ENCODE measurements around the gene SMYD3.
A peak's percentile ranks its signal among the peaks of the same experiment; 100 is the strongest.

Gene SMYD3

GRCh38 chr1:246113555-246114095 lies 393.5 kb downstream of the SMYD3 start:
- Histone ChIP-seq H3K36me3 (ENCODE audit: control insufficient read depth in 1 of 2, insufficient read depth in 2 of 2, low read depth in 1 of 2, low read length in 2 of 2) (no peaks in the 10 kb centered on the region), H3K4me1 (ENCODE audit: control insufficient read depth, insufficient read depth, low read depth, low read length) (peaks cover 4% of the 10 kb centered on the region), H4K91ac (ENCODE audit: low read length) (peak overlapping the region; percentile 50), H2BK12ac (ENCODE audit: low read length in 2 of 2) (peak overlapping the region in 1 of 2 experiments; percentile 7), H3K9me3 (ENCODE audit: control insufficient read depth, low read length) (no peaks in the 10 kb centered on the region), H3K9ac (ENCODE audit: low read length) (no peak overlapping the region), H2AFZ (ENCODE audit: low read depth, low read length) (no peak overlapping the region), H3K27ac (ENCODE audit: low read length, poor library complexity, severe bottlenecking) (no peak overlapping the region), H3K79me1 (replicated peaks; ENCODE audit: low read length, poor library complexity, severe bottlenecking) (peaks cover 1% of the 10 kb centered on the region), H4K8ac (ENCODE audit: low read length) (no peak overlapping the region), H3K18ac (ENCODE audit: low read depth in 1 of 2, low read length in 2 of 2) (peak overlapping the region; percentile 14 to 77), H2BK120ac (ENCODE audit: low read depth, low read length) (peak overlapping the region; percentile 34), H2AK5ac (ENCODE audit: low read length, severe bottlenecking) (no peak overlapping the region), H3K14ac (ENCODE audit: low read length in 2 of 2) (no peak overlapping the region), H3K4ac (ENCODE audit: low read depth in 1 of 2, low read length in 2 of 2) (peak overlapping the region in 1 of 2 experiments; percentile 13), H2BK5ac (ENCODE audit: low read depth, low read length, poor library complexity, severe bottlenecking) (no peak overlapping the region), H3K4me2 (ENCODE audit: low read length, poor library complexity, severe bottlenecking) (no peak overlapping the region), H3K27me3 (ENCODE audit: control insufficient read depth in 1 of 2, insufficient read depth in 1 of 2, low read length in 2 of 2) (no peaks in the 10 kb centered on the region), H2BK15ac (ENCODE audit: low read depth, poor library complexity, severe bottlenecking) (no peak overlapping the region), H3K4me3 (ENCODE audit: insufficient read depth in 1 of 2, low read depth in 1 of 2, low read length in 2 of 2) (no peak overlapping the region), H3K23ac (ENCODE audit: low read length in 2 of 2) (peak overlapping the region in 1 of 2 experiments; percentile 27)
- DNase-seq, result peak; percentile 65
- 48% methylated on average over 8 of the region's 8 CpGs for WGBS

- Histone ChIP-seq H3K4ac (ENCODE audit: low read depth in 1 of 2, low read length in 2 of 2) (peak overlapping the region in 1 of 2 experiments; percentile 9), H2BK15ac (ENCODE audit: low read depth, poor library complexity, severe bottlenecking) (no peak overlapping the region), H3K4me2 (ENCODE audit: low read length, poor library complexity, severe bottlenecking) (no peak overlapping the region), H3K9ac (ENCODE audit: low read length) (no peak overlapping the region), H3K4me3 (ENCODE audit: insufficient read depth in 1 of 2, low read depth in 1 of 2, low read length in 2 of 2) (no peak overlapping the region), H2AFZ (ENCODE audit: low read depth, low read length) (no peak overlapping the region), H2BK5ac (ENCODE audit: low read depth, low read length, poor library complexity, severe bottlenecking) (no peak overlapping the region), H2BK120ac (ENCODE audit: low read depth, low read length) (peak overlapping the region; percentile 69), H3K23ac (ENCODE audit: low read length in 2 of 2) (no peak overlapping the region), H3K18ac (ENCODE audit: low read depth in 1 of 2, low read length in 2 of 2) (peak overlapping the region in 1 of 2 experiments; percentile 67), H3K27me3 (ENCODE audit: control insufficient read depth in 1 of 2, insufficient read depth in 1 of 2, low read length in 2 of 2) (no peaks in the 10 kb centered on the region), H4K91ac (ENCODE audit: low read length) (peak overlapping the region; percentile 65), H3K4me1 (ENCODE audit: control insufficient read depth, insufficient read depth, low read depth, low read length) (peaks cover 3% of the 10 kb centered on the region), H2BK12ac (ENCODE audit: low read length in 2 of 2) (peak overlapping the region; percentile 2 to 93), H2AK5ac (ENCODE audit: low read length, severe bottlenecking) (no peak overlapping the region), H3K36me3 (ENCODE audit: control insufficient read depth in 1 of 2, insufficient read depth in 2 of 2, low read depth in 1 of 2, low read length in 2 of 2) (no peaks in the 10 kb centered on the region), H3K9me3 (ENCODE audit: control insufficient read depth, low read length) (no peaks in the 10 kb centered on the region), H4K8ac (ENCODE audit: low read length) (no peak overlapping the region), H3K79me1 (replicated peaks; ENCODE audit: low read length, poor library complexity, severe bottlenecking) (peaks cover 1% of the 10 kb centered on the region), H3K27ac (ENCODE audit: low read length, poor library complexity, severe bottlenecking) (no peak overlapping the region), H3K14ac (ENCODE audit: low read length in 2 of 2) (no peak overlapping the region)
- no peak for DNase-seq
- WGBS, result 76% methylated on average over 3 of the region's 3 CpGs
These were observed 395.5 kb downstream of the SMYD3 start for GRCh38 chr1:246111570-246111969.

- no peak overlapping the region for H2AFZ ChIP-seq (ENCODE audit: low read depth, low read length)
- WGBS, result 23% methylated on average over 11 of the region's 13 CpGs
- H3K9me3 ChIP-seq (ENCODE audit: control insufficient read depth, low read length), result no peaks in the 10 kb centered on the region
- H3K36me3 ChIP-seq (ENCODE audit: control insufficient read depth in 1 of 2, insufficient read depth in 2 of 2, low read depth in 1 of 2, low read length in 2 of 2), result no peaks in the 10 kb centered on the region
- H3K9ac ChIP-seq (ENCODE audit: low read length), result no peak overlapping the region
- no peak overlapping the region for H3K14ac ChIP-seq (ENCODE audit: low read length in 2 of 2)
- H2BK5ac ChIP-seq (ENCODE audit: low read depth, low read length, poor library complexity, severe bottlenecking), result no peak overlapping the region
- no peak overlapping the region for H3K23ac ChIP-seq (ENCODE audit: low read length in 2 of 2)
- peak overlapping the region; percentile 13 to 86 for H3K18ac ChIP-seq (ENCODE audit: low read depth in 1 of 2, low read length in 2 of 2)
- peak overlapping the region; percentile 93 for H4K8ac ChIP-seq (ENCODE audit: low read length)
- peak; percentile 95 for DNase-seq
- H2BK12ac ChIP-seq (ENCODE audit: low read length in 2 of 2), result peak overlapping the region in 1 of 2 experiments; percentile 75
- peak overlapping the region; percentile 24 to 44 for H3K4ac ChIP-seq (ENCODE audit: low read depth in 1 of 2, low read length in 2 of 2)
- no peak overlapping the region for H2AK5ac ChIP-seq (ENCODE audit: low read length, severe bottlenecking)
- no peak overlapping the region for H3K4me2 ChIP-seq (ENCODE audit: low read length, poor library complexity, severe bottlenecking)
- H2BK120ac ChIP-seq (ENCODE audit: low read depth, low read length), result peak overlapping the region; percentile 67
- H4K91ac ChIP-seq (ENCODE audit: low read length), result peak overlapping the region; percentile 89
- H3K79me1 ChIP-seq (replicated peaks; ENCODE audit: low read length, poor library complexity, severe bottlenecking), result peaks cover 5% of the 10 kb centered on the region
- peaks cover 3% of the 10 kb centered on the region for H3K4me1 ChIP-seq (ENCODE audit: control insufficient read depth, insufficient read depth, low read depth, low read length)
- H3K27ac ChIP-seq (ENCODE audit: low read length, poor library complexity, severe bottlenecking), result peak overlapping the region; percentile 15
- no peak overlapping the region for H3K4me3 ChIP-seq (ENCODE audit: insufficient read depth in 1 of 2, low read depth in 1 of 2, low read length in 2 of 2)
- H2BK15ac ChIP-seq (ENCODE audit: low read depth, poor library complexity, severe bottlenecking), result peak overlapping the region; percentile 36
- H3K27me3 ChIP-seq (ENCODE audit: control insufficient read depth in 1 of 2, insufficient read depth in 1 of 2, low read length in 2 of 2), result no peaks in the 10 kb centered on the region
These were observed 396.5 kb downstream of the SMYD3 start for GRCh38 chr1:246110343-246111219.

- Histone ChIP-seq H3K23ac (ENCODE audit: low read length in 2 of 2) (no peak overlapping the region), H3K4ac (ENCODE audit: low read depth in 1 of 2, low read length in 2 of 2) (peak overlapping the region in 1 of 2 experiments; percentile 67), H3K9ac (ENCODE audit: low read length) (no peak overlapping the region), H2AK5ac (ENCODE audit: low read length, severe bottlenecking) (no peak overlapping the region), H2AFZ (ENCODE audit: low read depth, low read length) (no peak overlapping the region), H3K27ac (ENCODE audit: low read length, poor library complexity, severe bottlenecking) (no peak overlapping the region), H3K27me3 (ENCODE audit: control insufficient read depth in 1 of 2, insufficient read depth in 1 of 2, low read length in 2 of 2) (no peaks in the 10 kb centered on the region), H2BK12ac (ENCODE audit: low read length in 2 of 2) (peak overlapping the region in 1 of 2 experiments; percentile 75), H3K79me1 (replicated peaks; ENCODE audit: low read length, poor library complexity, severe bottlenecking) (peaks cover 7% of the 10 kb centered on the region), H2BK5ac (ENCODE audit: low read depth, low read length, poor library complexity, severe bottlenecking) (no peak overlapping the region), H4K8ac (ENCODE audit: low read length) (no peak overlapping the region), H3K14ac (ENCODE audit: low read length in 2 of 2) (no peak overlapping the region), H3K4me3 (ENCODE audit: insufficient read depth in 1 of 2, low read depth in 1 of 2, low read length in 2 of 2) (no peak overlapping the region), H3K4me2 (ENCODE audit: low read length, poor library complexity, severe bottlenecking) (no peak overlapping the region), H3K4me1 (ENCODE audit: control insufficient read depth, insufficient read depth, low read depth, low read length) (peaks cover 3% of the 10 kb centered on the region), H3K18ac (ENCODE audit: low read depth in 1 of 2, low read length in 2 of 2) (peak overlapping the region; percentile 7 to 31), H3K36me3 (ENCODE audit: control insufficient read depth in 1 of 2, insufficient read depth in 2 of 2, low read depth in 1 of 2, low read length in 2 of 2) (no peaks in the 10 kb centered on the region), H3K9me3 (ENCODE audit: control insufficient read depth, low read length) (no peaks in the 10 kb centered on the region), H2BK15ac (ENCODE audit: low read depth, poor library complexity, severe bottlenecking) (no peak overlapping the region), H4K91ac (ENCODE audit: low read length) (peak overlapping the region; percentile 73), H2BK120ac (ENCODE audit: low read depth, low read length) (no peak overlapping the region)
- 90% methylated on average over 6 of the region's 6 CpGs for WGBS
- DNase-seq, result no peak
These were observed 398.7 kb downstream of the SMYD3 start for GRCh38 chr1:246108278-246108925.
